ENCODE measurements around the gene ATP6V0A1.

Gene ATP6V0A1

GRCh38 chr17:42563950-42564349 lies 105.3 kb downstream of the ATP6V0A1 start:
- no peak for DNase-seq

GRCh38 chr17:42564815-42565522 lies 106.3 kb downstream of the ATP6V0A1 start:
- no peak for DNase-seq

GRCh38 chr17:42565523-42566214 lies 107.0 kb downstream of the ATP6V0A1 start:
- DNase-seq = no peak

DNA sequence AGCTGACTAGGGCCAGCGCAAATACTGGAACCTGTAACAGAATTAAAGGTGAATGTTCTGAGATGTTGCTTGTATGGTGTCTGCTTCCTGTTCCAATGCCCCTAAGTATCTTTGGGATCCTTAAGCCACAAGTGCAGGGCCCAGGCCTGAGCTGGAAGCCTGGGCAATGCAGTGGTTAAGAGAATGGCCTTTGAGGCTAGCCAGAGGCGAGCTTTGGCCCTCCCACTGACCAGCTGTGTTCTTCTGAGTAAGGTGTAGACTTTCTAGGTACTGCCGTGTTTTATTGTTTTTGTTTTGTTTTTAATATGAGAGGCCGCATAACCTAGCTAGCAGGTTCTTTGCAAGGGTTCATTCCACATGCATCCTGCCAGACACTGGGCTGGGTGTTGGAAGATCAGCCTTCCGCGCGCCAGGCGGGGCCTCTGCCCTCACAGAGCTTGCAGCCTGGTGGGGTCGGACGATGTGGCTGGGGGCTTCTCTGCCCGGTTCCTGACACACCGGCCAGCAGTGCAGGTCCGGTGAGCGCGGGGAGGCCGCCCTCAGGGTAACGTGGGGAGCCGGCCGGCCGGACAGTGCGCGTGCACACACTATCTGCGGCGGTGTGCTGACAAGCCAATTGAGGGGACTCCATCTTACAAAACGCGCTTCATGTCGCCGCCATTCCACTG lies 107.7 kb downstream of the ATP6V0A1 start:
- no peak for DNase-seq

DNA sequence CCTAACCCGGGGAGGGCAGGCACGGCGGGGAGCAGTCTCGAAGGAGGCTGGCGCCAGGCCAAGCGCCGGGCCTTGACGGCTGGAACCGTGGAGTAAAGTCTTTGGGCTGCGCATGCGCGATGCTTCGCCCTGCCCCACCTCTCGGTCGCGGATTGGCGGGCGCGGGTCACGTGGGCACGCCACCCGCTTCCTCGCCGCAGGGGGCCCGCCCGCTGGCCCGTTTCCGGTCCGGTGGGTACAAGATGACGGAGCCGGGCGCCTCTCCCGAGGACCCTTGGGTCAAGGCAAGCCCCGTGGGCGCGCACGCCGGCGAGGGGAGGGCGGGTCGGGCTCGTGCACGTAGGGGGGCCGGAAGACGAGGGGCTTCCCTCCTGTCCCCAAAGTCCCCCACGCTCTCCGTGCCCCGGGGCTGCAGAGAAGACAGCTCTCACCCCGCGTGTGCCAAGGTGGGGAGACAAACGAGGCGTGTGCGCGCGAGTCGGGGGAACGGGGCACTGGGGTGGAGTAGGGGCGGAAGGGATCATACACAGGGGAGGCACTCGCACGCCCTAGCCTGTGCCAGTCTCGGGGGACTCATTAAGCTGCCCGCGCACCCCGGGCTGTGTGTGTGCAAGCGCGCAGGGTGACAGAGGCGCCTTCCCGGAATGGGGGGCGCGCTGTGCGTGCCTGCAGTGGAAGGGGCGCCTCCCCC lies 108.3 kb downstream of the ATP6V0A1 start, which contains the start of gene MLX:
TSS of gene MLX (plus strand) at position 218 of the 691 bp plus-strand sequence. CDS start at position 243, 25 bp downstream.
- DNase-seq = peak; percentile 92 to 96

GRCh38 chr17:42568341-42569111 lies 109.8 kb downstream of the ATP6V0A1 start:
- no peak for DNase-seq

GRCh38 chr17:42571435-42572225 lies 113.0 kb downstream of the ATP6V0A1 start:
- no peak for DNase-seq

Measured in NCI-H524 (cell line).